COLO668 (cell line): ENCODE measurements around the gene C9orf72.
"Not testable (repeated sequence)": the region's sequence is repeated elsewhere in the genome, so short reads cannot be mapped to it uniquely, and the experiment has no call there.

Experiments
- DNase-seq: peaks from one replicate; lab custom pipeline; 2025; ENCODE audit not compliant: unreplicated experiment; lab: John Stamatoyannopoulos, UW

The C9orf72 gene

GRCh38 chr9:27572918-27573633 is at the start of gene C9orf72:
Gene C9orf72, minus strand, starts transcription at chr9:27573481. Its CDS starts 6,361 bp downstream, at chr9:27567120.
- peak; percentile 88 for DNase-seq

- no peak for DNase-seq
Observed at GRCh38 chr9:27622693-27623340, 49.5 kb upstream of the C9orf72 start.

GRCh38 chr9:27619743-27620142 is 46.5 kb upstream of the C9orf72 start:
- DNase-seq = no peak

GRCh38 chr9:27618066-27618465 is 44.8 kb upstream of the C9orf72 start:
- no peak for DNase-seq

- DNase-seq = no peak
Observed at GRCh38 chr9:27614551-27614950, 41.3 kb upstream of the C9orf72 start.

- not testable (repeated sequence) for DNase-seq
Observed at GRCh38 chr9:27612036-27612435, 38.8 kb upstream of the C9orf72 start.

- no peak for DNase-seq
Observed at GRCh38 chr9:27610622-27611021, 37.3 kb upstream of the C9orf72 start.

- DNase-seq = no peak
Observed at GRCh38 chr9:27602954-27603353, 29.7 kb upstream of the C9orf72 start.

GRCh38 chr9:27602142-27602861 is 29.0 kb upstream of the C9orf72 start:
- DNase-seq = no peak

GRCh38 chr9:27601396-27601795 is 28.1 kb upstream of the C9orf72 start:
- DNase-seq = no peak

GRCh38 chr9:27600256-27600655 is 27.0 kb upstream of the C9orf72 start:
- no peak for DNase-seq

GRCh38 chr9:27599870-27600238 is 26.6 kb upstream of the C9orf72 start:
- no peak for DNase-seq

GRCh38 chr9:27599102-27599869 is 26.0 kb upstream of the C9orf72 start:
- DNase-seq = no peak

- DNase-seq = no peak
Observed at GRCh38 chr9:27595733-27596132, 22.5 kb upstream of the C9orf72 start.

- no peak for DNase-seq
Observed at GRCh38 chr9:27591672-27592071, 18.4 kb upstream of the C9orf72 start.

GRCh38 chr9:27591093-27591492 is 17.8 kb upstream of the C9orf72 start:
- no peak for DNase-seq

GRCh38 chr9:27590651-27591050 is 17.4 kb upstream of the C9orf72 start:
- no peak for DNase-seq

- no peak for DNase-seq
Observed at GRCh38 chr9:27589462-27589861, 16.2 kb upstream of the C9orf72 start.

GRCh38 chr9:27586304-27586703 is 13.0 kb upstream of the C9orf72 start:
- no peak for DNase-seq

GRCh38 chr9:27584931-27585330 is 11.7 kb upstream of the C9orf72 start:
- no peak for DNase-seq

- DNase-seq = no peak
Observed at GRCh38 chr9:27582794-27583193, 9.5 kb upstream of the C9orf72 start.
